Right lobe of liver (tissue), 4 donors: ENCODE data around the gene RBP2.

Experiments
- POLR2A ChIP-seq: fragments of 450-650 bp; IDR thresholded peaks from one replicate; pipeline ENCODE4 v1.6.1; 2017; ENCODE audit warnings: antibody characterized with exemption, mild to moderate bottlenecking
- TF ChIP-seq, protein P1 (sequence below), 4 donors: fragments of 200-600 bp in 3 of 4; fragments of 450-650 bp in 1 of 4; IDR thresholded peaks; one replicate each; pipeline versions ENCODE4 v1.5.1 to v1.8.0; 2016 to 2022; ENCODE audit warnings: antibody characterized with exemption in 4 of 4, mild to moderate bottlenecking in 2 of 4
- donor health status: DM: no; HTN: no; CAD: no.
- donor health status: DM: no; HTN: no; CAD: no.
- donor health status: DM: no; HTN: yes; CAD: no.

DNA sequence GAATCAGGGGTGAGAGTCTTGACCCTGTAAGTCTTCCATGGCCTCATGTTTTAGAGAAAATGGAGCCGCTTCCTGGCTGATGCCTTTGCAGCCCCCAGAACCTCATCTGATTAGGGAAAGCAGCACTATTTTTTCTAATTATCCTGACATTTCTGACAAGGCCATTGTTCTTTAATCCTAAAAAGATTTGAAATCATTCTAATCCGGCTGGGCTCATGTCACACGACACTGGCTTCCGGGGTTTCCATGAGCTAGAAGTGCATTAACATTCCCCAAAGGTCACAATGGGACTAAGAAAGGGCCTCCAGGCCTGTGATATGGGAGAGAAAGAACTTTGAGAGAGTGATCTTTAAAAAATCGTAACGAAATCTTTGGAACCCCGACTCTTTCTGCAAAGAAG lies 33.1 kb downstream of the RBP2 start:
- TF ChIP-seq, protein P1, sequence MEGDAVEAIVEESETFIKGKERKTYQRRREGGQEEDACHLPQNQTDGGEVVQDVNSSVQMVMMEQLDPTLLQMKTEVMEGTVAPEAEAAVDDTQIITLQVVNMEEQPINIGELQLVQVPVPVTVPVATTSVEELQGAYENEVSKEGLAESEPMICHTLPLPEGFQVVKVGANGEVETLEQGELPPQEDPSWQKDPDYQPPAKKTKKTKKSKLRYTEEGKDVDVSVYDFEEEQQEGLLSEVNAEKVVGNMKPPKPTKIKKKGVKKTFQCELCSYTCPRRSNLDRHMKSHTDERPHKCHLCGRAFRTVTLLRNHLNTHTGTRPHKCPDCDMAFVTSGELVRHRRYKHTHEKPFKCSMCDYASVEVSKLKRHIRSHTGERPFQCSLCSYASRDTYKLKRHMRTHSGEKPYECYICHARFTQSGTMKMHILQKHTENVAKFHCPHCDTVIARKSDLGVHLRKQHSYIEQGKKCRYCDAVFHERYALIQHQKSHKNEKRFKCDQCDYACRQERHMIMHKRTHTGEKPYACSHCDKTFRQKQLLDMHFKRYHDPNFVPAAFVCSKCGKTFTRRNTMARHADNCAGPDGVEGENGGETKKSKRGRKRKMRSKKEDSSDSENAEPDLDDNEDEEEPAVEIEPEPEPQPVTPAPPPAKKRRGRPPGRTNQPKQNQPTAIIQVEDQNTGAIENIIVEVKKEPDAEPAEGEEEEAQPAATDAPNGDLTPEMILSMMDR (IDR thresholded peaks at IDR 0.05), result no peak
- no peak for TF ChIP-seq POLR2A
